ENCODE results near the gene KCNMA1. TPM values are rescaled to one million over a fixed set of nuclear protein-coding genes. Genes with fewer than 3 reads are reported as not detected.
A peak's percentile ranks its signal among the peaks of the same experiment; 100 is the strongest.

KCNMA1 gene
- total RNA-seq, 1 experiment from 2014 or later = 20.7 TPM

GRCh38 chr10:77296534-77297392, 340.8 kb downstream of the KCNMA1 start:
- no peaks in the 10 kb centered on the region for H3K27me3 ChIP-seq (replicated peaks; ENCODE audit: control insufficient read depth, insufficient read depth, low read length)
- H3K9me3 Mint-ChIP-seq (ENCODE audit: unreplicated experiment) = no peaks in the 10 kb centered on the region
- no TSS peak for BruUV-seq (replicated peaks)
- H3K9me3 ChIP-seq = no peaks in the 10 kb centered on the region
- no peaks in the 10 kb centered on the region for H3K36me3 Mint-ChIP-seq (ENCODE audit: insufficient read depth, unreplicated experiment)
- no peak overlapping the region for H3K4me3 Mint-ChIP-seq (ENCODE audit: unreplicated experiment)
- CTCF ChIA-PET = interaction anchor here (1.0 to 1.5 kb wide), 4 partner anchors 9 to 80 kb away, joined by 3 to 4 read pairs (median 4); no protein-coding TSS in a partner anchor
- H3K27ac Mint-ChIP-seq (ENCODE audit: unreplicated experiment) = no peak overlapping the region
- TF ChIP-seq CTCF (IDR thresholded peaks at IDR 0.05; ENCODE audit: insufficient read depth in 1 of 2, low read depth in 1 of 2, low read length in 1 of 2, severe bottlenecking in 1 of 2, unreplicated experiment in 1 of 2) = peak in 1 of 2 experiments; percentile 19
- no peak overlapping the region for H3K4me3 ChIP-seq (ENCODE audit: low read depth, low read length)
- POLR2A ChIA-PET = interaction anchor here (1.3 kb wide), 1 partner anchor 9 kb away, joined by 5 read pairs; no protein-coding TSS in a partner anchor
- H3K4me1 ChIP-seq = peaks cover 54% of the 10 kb centered on the region
- no peaks in the 10 kb centered on the region for H3K27me3 Mint-ChIP-seq (ENCODE audit: insufficient read depth, unreplicated experiment)
- no peaks in the 10 kb centered on the region for H3K36me3 ChIP-seq (ENCODE audit: control insufficient read depth, insufficient read depth, low read length)
- intact Hi-C loops (cut with micrococcal nuclease; ENCODE audit: unreplicated experiment) = loop anchor here (1.0 to 10.0 kb wide), 3 partner anchors 32 to 198 kb away; no protein-coding TSS in a partner anchor
- DNase-seq = peak; percentile 49 to 82
- H3K4me1 Mint-ChIP-seq (ENCODE audit: low read depth, unreplicated experiment) = peaks cover 22% of the 10 kb centered on the region

- no peaks in the 10 kb centered on the region for H3K9me3 ChIP-seq
- no TSS peak for BruUV-seq (replicated peaks)
- Mint-ChIP-seq H3K4me3 (ENCODE audit: unreplicated experiment) (no peak overlapping the region), H3K4me1 (ENCODE audit: low read depth, unreplicated experiment) (peaks cover 37% of the 10 kb centered on the region), H3K27ac (ENCODE audit: unreplicated experiment) (no peak overlapping the region), H3K9me3 (ENCODE audit: unreplicated experiment) (no peaks in the 10 kb centered on the region), H3K36me3 (ENCODE audit: insufficient read depth, unreplicated experiment) (no peaks in the 10 kb centered on the region), H3K27me3 (ENCODE audit: insufficient read depth, unreplicated experiment) (no peaks in the 10 kb centered on the region)
- POLR2A ChIA-PET = no interaction called here
- DNase-seq = no peak
- H3K27me3 ChIP-seq (replicated peaks; ENCODE audit: control insufficient read depth, insufficient read depth, low read length) = no peaks in the 10 kb centered on the region
- no peak overlapping the region for H3K4me3 ChIP-seq (ENCODE audit: low read depth, low read length)
- intact Hi-C loops (cut with micrococcal nuclease; ENCODE audit: unreplicated experiment) = loop anchor here (10.0 kb wide), 1 partner anchor 201 kb away; no protein-coding TSS in a partner anchor
- CTCF ChIA-PET = no interaction called here
- peaks cover 84% of the 10 kb centered on the region for H3K4me1 ChIP-seq
- no peak for TF ChIP-seq CTCF (IDR thresholded peaks at IDR 0.05; ENCODE audit: insufficient read depth in 1 of 2, low read depth in 1 of 2, low read length in 1 of 2, severe bottlenecking in 1 of 2, unreplicated experiment in 1 of 2)
- H3K36me3 ChIP-seq (ENCODE audit: control insufficient read depth, insufficient read depth, low read length) = no peaks in the 10 kb centered on the region
These were observed 343.8 kb downstream of the KCNMA1 start for GRCh38 chr10:77293773-77294172.

- no peaks in the 10 kb centered on the region for H3K27me3 Mint-ChIP-seq (ENCODE audit: insufficient read depth, unreplicated experiment)
- peaks cover 39% of the 10 kb centered on the region for H3K4me1 Mint-ChIP-seq (ENCODE audit: low read depth, unreplicated experiment)
- Histone ChIP-seq H3K4me1 (peaks cover 88% of the 10 kb centered on the region), H3K27me3 (replicated peaks; ENCODE audit: control insufficient read depth, insufficient read depth, low read length) (no peaks in the 10 kb centered on the region), H3K36me3 (ENCODE audit: control insufficient read depth, insufficient read depth, low read length) (no peaks in the 10 kb centered on the region), H3K4me3 (ENCODE audit: low read depth, low read length) (no peak overlapping the region), H3K9me3 (no peaks in the 10 kb centered on the region)
- no peaks in the 10 kb centered on the region for H3K36me3 Mint-ChIP-seq (ENCODE audit: insufficient read depth, unreplicated experiment)
- intact Hi-C loops (cut with micrococcal nuclease; ENCODE audit: unreplicated experiment) = loop anchor here (10.0 kb wide), 1 partner anchor 201 kb away; no protein-coding TSS in a partner anchor
- ChIA-PET POLR2A (no interaction called here), CTCF (no interaction called here)
- no TSS peak for BruUV-seq (replicated peaks)
- no peak overlapping the region for H3K4me3 Mint-ChIP-seq (ENCODE audit: unreplicated experiment)
- TF ChIP-seq CTCF (IDR thresholded peaks at IDR 0.05; ENCODE audit: insufficient read depth in 1 of 2, low read depth in 1 of 2, low read length in 1 of 2, severe bottlenecking in 1 of 2, unreplicated experiment in 1 of 2) = no peak
- no peak overlapping the region for H3K27ac Mint-ChIP-seq (ENCODE audit: unreplicated experiment)
- DNase-seq = no peak
- no peaks in the 10 kb centered on the region for H3K9me3 Mint-ChIP-seq (ENCODE audit: unreplicated experiment)
These were observed 344.3 kb downstream of the KCNMA1 start for GRCh38 chr10:77293347-77293746.
